Dedifferentiated amniotic fluid mesenchymal stem cell (primary cell): ENCODE results near the gene TTLL11.

Source experiments
- DNase-seq: peaks from one replicate; pipeline ENCODE4 v3.0.0-alpha.2; 2016; ENCODE audit errors: extremely low spot score

Gene TTLL11

DNA sequence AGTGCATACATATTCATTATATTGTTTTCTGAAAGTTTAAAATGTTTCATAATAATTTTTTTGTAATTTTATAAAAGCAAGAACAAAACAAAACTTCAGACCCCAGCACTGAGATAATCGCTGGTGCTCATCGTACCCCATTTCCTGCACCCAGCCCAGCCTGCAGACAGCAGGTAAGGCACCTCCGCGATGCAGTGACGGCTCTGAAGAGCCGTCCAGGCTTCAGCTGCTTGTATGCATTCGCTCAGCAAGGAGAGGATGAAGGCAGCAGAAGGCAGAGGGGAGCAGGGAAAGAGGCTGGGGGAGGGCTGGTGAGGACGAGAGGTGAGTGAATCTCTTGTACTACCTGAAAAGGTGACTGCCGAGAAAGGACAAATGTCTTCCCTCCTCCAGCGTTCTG, 153.5 kb downstream of the TTLL11 start:
- no peak for DNase-seq

DNA sequence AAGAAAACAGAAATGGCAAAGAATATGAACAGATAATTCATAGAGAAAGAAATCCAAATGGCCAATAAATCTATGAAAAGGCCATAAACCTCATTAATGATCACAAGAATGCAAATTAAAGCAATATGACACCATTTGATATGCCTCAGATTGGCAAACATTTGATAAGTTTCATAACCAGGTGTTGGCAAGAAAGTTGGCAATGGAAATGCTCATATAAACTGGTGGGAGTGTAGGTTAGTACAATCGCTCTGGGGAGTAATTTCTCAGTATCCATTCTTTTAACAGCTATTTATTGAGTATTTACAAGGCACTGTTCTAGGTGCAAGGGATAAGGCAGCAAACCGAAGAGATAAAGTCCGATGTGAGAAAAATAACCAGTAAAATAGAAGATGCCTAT, 154.5 kb downstream of the TTLL11 start:
- no peak for DNase-seq

DNA sequence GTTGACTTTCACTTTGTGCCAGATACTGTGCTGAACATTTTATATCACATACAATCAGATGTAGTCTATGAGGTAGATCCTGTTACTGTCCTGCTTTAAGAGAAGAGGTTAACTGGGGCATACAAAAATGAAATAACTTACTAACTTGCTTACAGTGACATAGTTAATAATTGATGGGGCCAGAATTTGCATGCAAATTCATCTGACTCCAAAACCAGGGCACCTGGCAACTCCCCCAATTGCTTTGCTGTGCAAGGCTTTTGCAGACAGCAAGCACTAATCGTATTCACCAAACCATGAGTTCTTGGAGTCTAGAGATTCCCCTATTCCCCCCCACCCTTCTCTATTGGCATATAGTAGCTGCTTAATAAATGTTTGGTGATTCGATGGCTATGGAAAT, 155.9 kb downstream of the TTLL11 start:
- DNase-seq: no peak

DNA sequence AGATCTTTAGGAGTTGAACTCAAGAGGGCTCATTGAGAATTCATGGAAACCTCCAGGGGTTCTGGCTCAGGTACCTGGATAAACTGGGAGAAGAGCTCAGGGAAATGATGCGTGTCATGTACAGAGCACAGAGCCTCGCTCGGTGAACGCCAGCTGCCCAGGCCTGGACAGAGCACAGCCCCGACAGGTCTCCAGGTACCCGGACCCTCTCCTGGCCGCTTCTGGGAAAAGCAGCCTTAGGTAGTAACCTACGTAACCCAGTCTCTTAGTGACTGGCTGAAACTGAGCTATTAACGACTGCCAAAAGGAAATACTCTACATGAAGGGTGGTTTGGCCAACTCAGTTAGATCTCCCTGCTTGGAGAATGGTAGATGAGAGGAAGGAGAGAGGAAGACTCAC, 157.4 kb downstream of the TTLL11 start:
- DNase-seq: no peak

DNA sequence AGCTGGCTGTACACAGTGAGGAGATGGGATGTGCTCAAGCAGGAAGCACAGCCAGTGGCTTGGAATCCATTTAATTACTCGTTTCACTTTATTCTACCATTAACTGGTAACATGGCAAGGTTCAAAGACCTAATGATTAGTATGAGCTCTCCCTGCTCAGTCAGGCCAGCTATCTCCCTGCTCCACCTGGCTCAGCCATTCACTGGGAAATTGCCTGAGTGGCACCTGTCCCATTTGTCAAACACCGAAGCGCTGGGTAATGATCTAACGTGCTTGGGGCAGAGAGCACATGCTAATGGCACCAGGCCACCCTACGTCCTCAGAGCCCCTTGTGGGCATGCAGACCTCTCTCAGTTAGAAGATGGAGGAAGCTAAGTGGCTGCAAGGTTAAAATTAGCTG, 162.2 kb downstream of the TTLL11 start:
- no peak for DNase-seq

DNA sequence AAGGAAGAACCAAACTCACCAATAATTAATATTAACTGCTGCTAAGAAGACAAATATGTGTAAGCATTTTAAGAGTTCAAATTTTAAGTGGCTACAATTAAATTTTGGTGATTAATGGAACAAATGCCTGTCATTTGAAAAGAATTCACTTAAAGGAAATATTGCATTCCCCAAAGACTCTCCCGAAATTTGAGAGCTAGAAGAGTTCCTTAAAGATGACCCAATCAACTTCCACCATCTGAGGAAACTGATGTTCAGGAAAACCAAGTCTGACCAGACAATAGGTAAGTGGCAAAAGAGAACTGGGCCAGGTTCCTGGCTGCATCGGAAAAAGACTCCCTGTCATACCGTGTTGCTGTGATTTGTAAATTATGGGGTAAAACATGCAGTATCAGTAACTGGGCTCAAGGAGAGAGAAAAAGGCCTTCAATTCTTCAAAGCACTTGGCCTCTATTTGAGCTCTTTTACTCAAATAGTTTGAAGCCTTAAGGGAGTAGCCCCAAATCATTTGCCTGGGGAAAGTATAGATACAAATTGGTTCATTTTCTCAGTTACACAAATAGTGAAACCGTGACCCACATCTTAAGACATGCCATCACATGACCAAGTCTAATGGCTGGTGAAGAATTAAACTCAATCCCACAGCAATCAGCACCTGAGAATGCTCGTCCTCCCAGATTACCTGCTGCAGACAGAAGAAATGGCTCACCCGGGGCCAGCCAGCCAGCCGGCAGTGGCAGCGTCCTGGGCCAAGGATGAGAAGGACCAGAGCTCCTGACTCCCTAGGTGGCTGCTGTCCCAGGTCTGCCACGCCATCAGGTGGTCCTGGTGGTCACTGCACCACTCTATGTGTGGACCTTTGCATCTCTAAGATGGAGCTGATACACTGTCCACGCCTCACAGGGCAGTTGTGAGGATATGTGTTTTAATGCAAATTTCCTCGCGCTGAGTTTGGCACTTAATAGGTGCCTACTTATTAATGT, 162.9 kb downstream of the TTLL11 start:
- DNase-seq: no peak

DNA sequence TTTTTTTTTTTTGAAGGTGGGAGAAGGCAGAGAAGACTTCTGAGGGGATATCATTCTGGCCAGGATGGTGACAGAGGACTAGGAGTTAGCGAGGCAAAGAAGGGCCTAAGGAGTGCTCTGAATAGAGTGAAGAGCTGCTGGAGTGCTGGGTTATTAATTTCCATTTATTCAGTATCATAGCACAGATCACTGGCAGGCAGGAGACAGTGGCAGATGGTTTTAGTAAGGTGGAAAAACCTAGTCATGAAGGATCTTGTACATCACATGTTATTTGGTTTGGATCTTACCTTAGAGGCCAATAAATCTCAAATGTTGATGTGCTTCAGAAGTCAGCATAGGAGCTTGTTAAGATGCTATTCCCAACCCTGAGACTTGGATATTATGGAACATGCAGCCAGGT, 165.5 kb downstream of the TTLL11 start:
- no peak for DNase-seq

DNA sequence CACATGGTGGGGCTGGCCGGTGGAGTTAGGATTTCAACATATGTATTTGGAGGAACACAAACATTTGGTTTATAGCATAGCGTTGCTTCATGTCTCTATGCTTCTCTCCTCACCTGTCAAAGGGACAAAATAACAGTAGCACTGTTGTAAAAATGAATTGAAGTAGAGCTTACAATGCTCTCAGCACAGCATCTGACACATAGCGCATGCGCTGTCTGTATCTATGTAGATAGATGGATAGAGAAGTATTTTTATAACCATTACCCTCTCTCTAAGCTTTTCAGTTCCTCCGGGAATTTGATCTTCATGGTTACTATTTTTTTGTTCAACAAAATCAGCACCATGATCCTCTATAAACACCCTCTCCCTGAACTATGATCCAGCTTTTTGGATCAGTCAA, 166.0 kb downstream of the TTLL11 start:
- DNase-seq: no peak

DNA sequence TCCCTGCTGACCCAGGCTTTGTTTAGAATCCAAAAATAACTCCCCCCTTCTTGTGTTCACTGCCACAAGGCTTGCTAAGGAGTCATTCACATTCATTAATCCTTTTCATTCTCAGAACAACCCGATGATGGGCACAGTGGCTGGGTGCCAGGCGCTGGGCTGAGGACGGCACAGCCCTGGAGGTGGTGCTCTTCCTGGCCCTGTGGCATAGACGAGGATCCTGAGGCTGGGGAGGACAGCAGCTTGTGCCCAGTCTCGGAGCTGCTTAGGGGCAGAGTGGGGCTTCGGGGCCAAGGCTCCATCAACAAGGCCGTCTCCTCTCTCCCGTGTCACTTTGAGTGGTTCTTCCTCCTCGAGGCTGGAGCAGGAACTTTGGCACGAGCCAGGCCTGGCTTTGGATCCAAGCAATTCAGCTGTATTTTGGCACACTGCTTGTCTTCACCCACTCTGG, 166.7 kb downstream of the TTLL11 start:
- no peak for DNase-seq

DNA sequence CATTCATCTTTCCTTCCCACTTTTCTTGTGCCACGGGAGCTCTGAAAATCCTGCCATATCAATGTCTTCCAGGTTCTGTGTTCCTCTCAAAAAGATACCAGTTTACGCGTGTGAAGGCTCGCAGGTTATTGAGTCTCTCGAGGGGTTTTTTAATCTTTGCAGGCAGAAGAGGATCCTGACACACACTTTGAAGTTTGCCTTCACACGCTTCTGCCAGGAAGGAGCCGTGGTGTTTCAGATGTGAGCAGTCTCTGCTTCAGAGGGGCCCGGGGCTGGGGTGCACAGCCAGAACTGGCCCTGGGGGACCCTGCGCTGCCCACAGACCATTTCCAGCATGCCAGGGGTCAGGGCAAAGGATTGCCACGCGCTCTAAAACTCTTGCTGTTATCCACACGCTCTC, 167.2 kb downstream of the TTLL11 start:
- no peak for DNase-seq

DNA sequence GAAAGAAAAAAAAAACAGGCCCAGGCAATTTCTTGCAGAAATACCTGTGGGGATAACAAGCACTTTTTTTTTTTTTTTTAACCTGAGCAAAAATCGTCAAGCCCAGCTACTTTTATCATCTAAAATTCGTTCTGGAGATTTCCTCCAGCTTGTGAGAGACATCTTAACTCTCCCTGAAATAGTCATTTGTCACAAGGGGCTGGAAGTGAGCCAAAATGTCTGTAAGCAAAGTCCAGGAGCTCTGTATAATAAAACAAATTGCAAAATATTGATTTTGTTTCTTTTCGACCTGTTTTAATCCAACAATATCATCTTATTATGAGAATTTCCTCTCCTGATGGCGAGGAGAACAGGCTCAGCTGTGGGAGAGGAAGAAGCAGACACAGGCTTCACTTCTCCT, 168.4 kb downstream of the TTLL11 start:
- no peak for DNase-seq

DNA sequence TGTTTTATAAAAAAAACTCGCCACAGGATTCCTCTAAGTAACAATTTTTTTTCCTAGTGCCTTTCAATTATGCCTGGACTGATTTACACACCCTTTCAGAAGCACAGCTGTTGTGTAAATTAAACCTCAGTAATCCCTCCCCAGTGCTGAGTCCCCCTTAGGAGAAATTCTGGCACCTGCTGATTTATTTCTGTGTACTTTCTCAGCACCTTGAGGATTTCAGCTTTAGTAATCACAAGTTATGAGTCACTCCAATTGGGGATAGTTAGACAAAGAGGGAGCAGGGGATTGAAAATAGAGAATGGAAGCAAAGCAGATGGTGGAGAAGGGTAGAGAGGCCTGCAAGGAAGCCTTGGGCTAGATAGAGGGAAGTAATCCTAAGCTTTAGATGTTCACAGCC, 171.7 kb downstream of the TTLL11 start:
- no peak for DNase-seq

DNA sequence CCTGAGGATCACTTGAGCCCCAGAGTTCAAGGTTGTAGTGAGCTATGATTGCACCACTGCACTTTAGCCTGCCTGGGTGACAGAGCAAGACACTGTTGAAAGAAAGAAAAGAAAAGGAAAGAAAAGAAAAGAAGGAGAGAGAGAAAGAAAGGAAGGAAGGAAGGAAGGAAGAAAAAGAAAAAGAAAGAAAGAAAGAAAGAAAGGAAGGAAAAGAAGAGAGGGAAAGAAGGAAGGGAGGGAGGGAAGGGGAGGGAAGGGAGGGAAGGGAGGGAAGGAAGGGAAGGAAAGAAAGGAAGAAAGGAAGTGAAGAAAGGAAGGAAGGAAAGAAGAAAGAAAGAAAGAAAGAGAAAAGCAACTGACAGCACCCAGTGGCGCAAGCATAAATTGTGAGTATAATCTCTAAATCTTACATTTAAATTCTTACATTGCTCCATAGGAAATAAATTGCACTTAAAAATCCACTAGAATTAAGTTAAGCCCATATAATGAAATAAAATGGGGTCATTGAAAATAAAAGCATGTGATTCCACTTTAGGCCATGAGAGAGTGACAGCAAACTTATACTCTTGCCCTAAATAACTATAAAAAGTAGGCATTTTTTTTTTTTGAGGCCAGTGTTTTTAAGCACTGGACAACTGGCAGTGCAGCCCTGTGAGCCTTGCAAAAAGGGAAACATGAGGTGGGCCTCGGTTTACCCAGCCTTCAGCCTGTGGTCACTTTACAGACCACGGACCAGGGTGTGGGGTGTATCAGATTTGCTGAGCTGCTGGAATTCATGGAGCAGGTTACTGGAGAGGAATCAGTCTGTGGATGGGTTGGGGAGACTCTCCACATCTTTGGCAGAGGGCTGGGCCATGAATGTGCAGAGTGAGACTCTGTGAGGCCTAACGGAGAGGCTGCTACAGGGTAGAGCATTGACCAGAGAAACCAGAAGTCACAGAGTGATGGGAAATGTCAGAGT, 175.5 kb downstream of the TTLL11 start:
- DNase-seq: no peak

DNA sequence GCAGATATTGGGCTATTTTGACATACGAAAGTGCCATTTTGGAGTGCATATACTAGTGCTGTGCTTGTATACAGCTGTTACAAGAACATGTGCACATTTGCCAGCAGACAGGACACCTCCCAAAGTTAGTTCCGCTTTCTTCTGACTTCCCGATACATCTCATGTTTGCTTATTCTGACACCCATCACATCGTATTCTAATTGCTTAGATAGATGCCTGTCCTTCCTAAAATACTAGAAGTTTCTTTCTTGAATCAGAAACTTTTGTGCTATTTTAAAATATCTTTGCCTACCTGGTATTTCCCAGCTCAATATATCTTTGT, 177.8 kb downstream of the TTLL11 start:
- no peak for DNase-seq

DNA sequence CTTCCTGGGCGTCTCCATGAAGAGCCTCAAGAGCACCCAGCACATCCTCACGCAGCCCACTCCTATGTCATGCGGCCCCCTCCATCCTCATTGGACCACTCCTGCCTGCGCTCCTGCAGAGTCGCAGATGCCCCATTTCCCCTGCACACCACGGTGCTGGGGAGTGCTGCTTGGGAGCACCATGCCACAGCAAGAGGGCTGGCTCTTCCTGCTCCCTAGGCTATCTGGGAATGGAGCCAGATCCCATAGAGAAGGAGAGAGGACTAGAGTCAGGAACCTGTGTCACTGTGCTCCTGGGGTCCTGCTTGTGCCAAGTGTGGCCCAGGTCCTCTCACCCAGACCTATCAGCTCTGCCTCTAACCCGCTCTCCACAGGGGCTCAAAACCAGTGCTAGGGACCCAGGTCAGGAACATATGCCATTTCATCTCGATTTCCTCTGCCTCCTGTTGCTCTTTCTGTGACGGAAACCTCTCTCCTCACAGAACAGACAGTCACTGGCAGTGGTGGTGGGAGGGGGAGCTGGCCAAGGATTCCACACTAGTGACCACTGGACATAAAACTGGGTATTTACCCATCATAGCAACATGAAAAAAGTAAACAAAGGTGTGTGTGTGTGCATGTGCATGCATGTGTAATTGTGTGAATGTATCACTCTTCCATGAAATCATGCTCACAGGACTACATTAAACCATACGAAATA, 178.4 kb downstream of the TTLL11 start:
- no peak for DNase-seq

DNA sequence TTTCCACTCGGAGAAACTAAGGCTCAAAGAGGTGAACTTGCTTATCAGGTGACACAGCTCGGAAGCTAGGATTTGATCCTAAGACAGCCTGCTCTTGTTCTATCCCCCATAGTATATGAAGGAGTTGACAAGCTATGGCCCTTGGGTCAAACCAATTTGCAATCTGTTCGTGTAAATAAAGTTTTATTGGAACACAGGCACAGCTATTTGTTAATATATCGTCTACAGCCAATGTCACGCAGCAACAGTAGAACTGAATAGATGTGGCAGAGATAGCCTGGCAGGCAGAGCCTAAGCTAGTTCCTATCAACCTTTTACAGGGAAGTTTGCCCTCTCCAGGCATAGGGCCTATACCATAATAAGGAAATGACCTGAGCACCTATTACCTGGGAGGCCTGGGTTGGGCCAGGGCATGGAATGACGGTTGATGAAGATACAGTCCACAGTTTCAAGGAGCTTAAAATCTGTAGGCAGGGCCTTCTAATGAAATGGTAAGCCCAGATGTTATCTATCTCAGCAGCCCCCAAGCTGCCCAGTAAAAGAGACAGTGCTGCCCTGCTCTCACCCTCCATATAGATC, 179.0 kb downstream of the TTLL11 start:
- no peak for DNase-seq

DNA sequence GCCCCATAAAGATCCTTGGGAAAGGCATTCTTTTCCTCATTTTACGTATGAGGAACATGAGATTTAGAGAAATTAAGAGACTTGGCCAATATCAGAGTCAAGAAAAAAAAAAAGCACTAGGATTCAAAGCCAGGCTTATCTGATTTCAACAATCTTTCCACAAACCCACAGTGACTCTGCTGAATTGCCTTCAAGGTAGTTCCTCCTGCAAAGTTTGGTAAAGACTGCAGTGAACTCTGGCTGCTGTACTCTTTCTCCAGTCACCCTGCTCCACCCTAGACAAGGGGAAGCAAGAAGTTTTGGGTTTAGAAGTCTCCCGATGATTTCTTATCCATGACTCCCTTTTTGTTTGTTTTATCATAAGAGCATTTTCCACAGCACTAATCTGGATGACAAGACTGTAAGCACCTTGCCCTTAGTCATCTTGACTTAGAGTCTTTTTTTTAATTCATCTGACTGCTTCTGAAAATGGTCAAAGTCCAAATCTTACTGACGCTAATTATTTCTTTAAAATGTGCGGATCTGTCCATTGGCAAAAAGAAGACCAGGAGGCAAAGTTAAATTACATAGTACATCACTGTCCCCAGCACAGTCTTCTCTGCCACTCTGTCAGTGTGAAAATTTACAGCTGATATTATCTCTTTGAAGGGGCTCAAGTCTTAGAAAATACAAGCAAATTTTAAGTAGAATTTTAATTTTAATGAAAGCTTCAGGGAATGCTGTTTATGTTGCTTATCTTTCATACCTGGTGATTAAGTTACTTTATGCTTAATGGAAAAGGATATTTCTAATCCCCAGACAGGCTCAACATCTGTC, 180.1 kb downstream of the TTLL11 start:
- DNase-seq: no peak

DNA sequence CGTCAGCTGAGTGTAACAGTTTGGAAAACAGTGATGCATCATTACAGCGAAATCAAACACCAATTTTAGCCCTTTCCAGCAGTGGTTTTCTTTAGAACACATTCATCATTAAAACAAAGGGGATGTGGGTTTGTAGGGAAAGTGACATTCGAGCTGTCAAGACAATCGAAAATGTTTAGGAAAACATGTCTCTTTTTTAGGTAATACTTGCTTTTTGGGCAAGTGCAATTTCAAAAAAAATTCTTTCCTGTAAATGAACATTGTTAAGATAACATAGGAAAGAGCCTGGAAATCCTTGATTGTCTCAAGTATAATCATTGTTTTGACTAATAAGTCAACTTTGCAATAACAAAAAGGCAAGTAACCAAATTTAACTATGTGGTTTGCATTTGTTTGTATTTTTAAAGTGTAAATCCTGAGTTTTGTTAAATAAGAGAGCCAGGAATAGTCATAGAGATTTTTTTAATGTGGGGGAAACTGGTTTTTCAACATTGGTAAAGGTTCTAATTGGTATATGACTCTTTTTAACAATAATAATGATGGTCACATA, 182.5 kb downstream of the TTLL11 start:
- no peak for DNase-seq

DNA sequence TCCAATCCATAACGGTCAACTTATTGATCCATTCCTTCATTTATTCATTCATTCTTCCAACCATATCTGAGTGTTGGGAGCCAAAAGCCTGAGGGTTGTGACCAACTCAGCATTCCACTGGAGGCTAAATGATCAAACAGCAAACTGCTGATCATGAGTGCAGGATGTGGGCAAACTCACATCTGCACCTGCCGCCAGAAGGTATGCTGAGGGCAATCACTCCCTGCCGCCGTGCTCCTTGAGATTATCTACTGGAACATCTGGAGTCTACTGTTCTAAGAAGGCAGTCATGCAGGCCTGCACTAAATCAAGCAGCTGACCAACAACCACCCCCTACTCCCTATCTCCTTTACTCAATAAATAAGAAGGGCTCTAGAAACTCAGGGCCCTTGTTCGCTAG, 184.0 kb downstream of the TTLL11 start:
- DNase-seq: no peak

DNA sequence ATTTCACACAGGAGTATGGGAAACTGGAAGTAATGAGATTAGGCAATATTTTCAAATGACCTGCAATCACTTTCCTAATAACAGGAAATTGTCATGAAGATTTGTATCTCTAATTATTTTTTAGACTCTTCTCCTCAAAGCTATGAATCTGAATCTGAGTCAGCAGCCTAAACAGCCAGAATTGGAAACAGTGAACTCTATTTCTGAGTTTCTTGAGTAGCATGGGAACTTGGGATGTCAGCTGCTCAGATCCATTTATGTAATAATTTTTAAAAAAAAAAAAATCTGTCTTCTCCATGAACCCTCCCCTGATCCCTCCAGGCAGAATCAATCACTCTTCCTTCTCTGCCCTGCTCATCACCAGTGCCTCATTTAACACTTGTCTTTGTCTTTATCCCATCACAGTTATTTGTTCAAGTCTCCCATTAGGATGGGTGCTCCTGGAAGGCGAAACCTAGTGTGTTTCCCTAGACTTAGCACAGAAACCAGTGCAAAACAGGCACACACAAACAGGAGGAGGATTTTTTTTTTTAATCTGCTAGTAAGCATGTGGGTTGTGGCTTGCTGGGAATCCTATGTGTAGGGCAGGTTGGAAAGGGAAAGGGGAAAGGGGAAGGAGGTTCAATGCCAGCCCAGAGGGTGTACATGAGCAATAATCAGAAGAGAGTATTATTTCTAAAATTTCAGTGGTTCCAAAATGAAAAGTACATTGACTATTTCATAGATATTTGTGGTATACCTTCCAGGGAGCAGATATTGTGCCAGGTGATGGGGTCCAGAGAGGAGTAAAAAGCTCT, 186.8 kb downstream of the TTLL11 start:
- DNase-seq: no peak
